GM12891 (cell line): ENCODE results near the gene NUMA1.

Experiments
- PAX5 ChIP-seq: IDR thresholded peaks from 2 replicates; pipeline ENCODE4 v1.6.1; 2011; ENCODE audit warnings: low read length, moderate library complexity, mild to moderate bottlenecking; ENCODE audit not compliant: insufficient read depth, severe bottlenecking
- POLR2A ChIP-seq: IDR thresholded peaks from 2 replicates; pipeline ENCODE4 v1.6.1; 2011; ENCODE audit warnings: low read depth, low read length, control low read depth
- POLR2AphosphoS5 ChIP-seq: IDR thresholded peaks from 2 replicates; pipeline ENCODE4 v1.6.1; 2011; ENCODE audit warnings: low read depth, low read length, control low read depth
- TAF1 ChIP-seq: IDR thresholded peaks from 2 replicates; pipeline ENCODE4 v1.6.1; 2011; ENCODE audit warnings: low read depth, low read length, control low read depth

DNA sequence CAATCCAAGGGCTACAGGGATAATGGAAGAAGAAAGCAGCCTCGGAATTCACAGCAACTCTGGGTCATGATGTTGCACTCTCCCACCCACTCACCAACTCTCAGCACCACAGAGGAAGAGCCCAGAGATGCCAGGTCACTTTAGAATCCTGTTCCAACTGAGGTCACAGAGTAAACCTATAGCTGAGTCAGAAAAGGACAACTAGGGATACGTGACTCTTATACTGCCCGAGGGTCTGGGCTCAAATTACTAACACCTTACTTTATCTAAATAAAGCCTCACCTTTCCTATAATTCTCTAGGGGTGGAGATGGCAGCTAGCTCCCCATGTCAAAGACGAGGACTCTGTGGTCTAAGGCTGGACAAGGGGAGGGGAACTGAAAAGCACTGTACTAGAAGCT, 57.0 kb downstream of the NUMA1 start:
- TF ChIP-seq POLR2A (no peak), TAF1 (no peak), POLR2AphosphoS5 (no peak), PAX5 (no peak)
